H9 (cell line): ENCODE results near the gene ZNF81. TPM values are rescaled to one million over a fixed set of nuclear protein-coding genes. Genes with fewer than 3 reads are reported as not detected.

Experiments
- DNase-seq: peaks from one replicate; pipeline ENCODE4 v3.0.0-alpha.2; 2017
- H2AFZ ChIP-seq: one replicate; pipeline ENCODE4 v1.6.1; 2013; ENCODE audit warnings: mild to moderate bottlenecking, low read length, control low read depth, moderate library complexity
- H2AK5ac ChIP-seq: 2 replicates; pipeline ENCODE4 v1.6.1; 2013; ENCODE audit warnings: low read length, control low read depth, mixed read lengths; ENCODE audit not compliant: insufficient read length
- H2BK120ac ChIP-seq: one replicate; pipeline ENCODE4 v1.6.1; 2013; ENCODE audit warnings: low read depth, mild to moderate bottlenecking, low read length, control low read depth, inconsistent platforms; ENCODE audit not compliant: poor library complexity, severe bottlenecking
- H2BK12ac ChIP-seq: 2 replicates; pipeline ENCODE4 v1.6.1; 2013; ENCODE audit warnings: low read length, control low read depth, mixed read lengths, low read depth; ENCODE audit not compliant: insufficient read length
- H2BK15ac ChIP-seq: 2 replicates; pipeline ENCODE4 v1.6.1; 2013; ENCODE audit warnings: low read depth, low read length, control low read depth
- H2BK20ac ChIP-seq: one replicate; pipeline ENCODE4 v1.6.1; 2013; ENCODE audit warnings: low read depth, mild to moderate bottlenecking, low read length, control low read depth, inconsistent platforms; ENCODE audit not compliant: poor library complexity, severe bottlenecking
- H2BK5ac ChIP-seq: 2 replicates; pipeline ENCODE4 v1.6.1; 2013; ENCODE audit warnings: low read length, control low read depth, mixed read lengths; ENCODE audit not compliant: insufficient read length
- H3K14ac ChIP-seq: 2 replicates; pipeline ENCODE4 v1.6.1; 2013; ENCODE audit warnings: low read length, control low read depth; ENCODE audit not compliant: insufficient read depth
- H3K18ac ChIP-seq: 2 replicates; pipeline ENCODE4 v1.6.1; 2013; ENCODE audit warnings: low read depth, mild to moderate bottlenecking, mixed read lengths, low read length, control low read depth; ENCODE audit not compliant: insufficient read length
- H3K23ac ChIP-seq: 2 replicates; pipeline ENCODE4 v1.6.1; 2013; ENCODE audit warnings: low read length, control low read depth, mixed read lengths, low read depth; ENCODE audit not compliant: insufficient read length
- H3K23me2 ChIP-seq: 2 replicates; pipeline ENCODE4 v1.6.1; 2013; ENCODE audit warnings: low read depth, mild to moderate bottlenecking, mixed read lengths, low read length, control low read depth; ENCODE audit not compliant: insufficient read length, poor library complexity, severe bottlenecking
- H3K27ac ChIP-seq: 2 replicates; pipeline ENCODE4 v1.5.1; 2013; ENCODE audit warnings: low read length, control low read depth, mixed read lengths, low read depth; ENCODE audit not compliant: insufficient read length
- H3K27me3 ChIP-seq: 2 replicates; pipeline ENCODE4 v1.6.1; 2013; ENCODE audit warnings: low read length, control low read depth, inconsistent platforms; ENCODE audit not compliant: insufficient read depth
- H3K4ac ChIP-seq: 2 replicates; pipeline ENCODE4 v1.6.1; 2013; ENCODE audit warnings: low read depth, mild to moderate bottlenecking, control low read depth, inconsistent platforms, low read length, moderate library complexity
- H3K4me1 ChIP-seq: 2 replicates; pipeline ENCODE4 v1.6.1; 2013; ENCODE audit warnings: low read length, control low read depth, inconsistent platforms; ENCODE audit not compliant: insufficient read depth
- H3K4me2 ChIP-seq: 2 replicates; pipeline ENCODE4 v1.6.1; 2013; ENCODE audit warnings: low read length, control low read depth, mixed read lengths; ENCODE audit not compliant: insufficient read length, insufficient read depth
- H3K56ac ChIP-seq: 2 replicates; pipeline ENCODE4 v1.6.1; 2013; ENCODE audit warnings: low read depth, mild to moderate bottlenecking, mixed read lengths, low read length, control low read depth; ENCODE audit not compliant: insufficient read length
- H3K79me1 ChIP-seq: 2 replicates; pipeline ENCODE4 v1.6.1; 2013; ENCODE audit warnings: low read depth, mild to moderate bottlenecking, moderate library complexity, low read length, control low read depth, inconsistent platforms; ENCODE audit not compliant: insufficient read depth, poor library complexity, severe bottlenecking
- H3K79me2 ChIP-seq: 2 replicates; pipeline ENCODE4 v1.6.1; 2013; ENCODE audit warnings: low read length, control low read depth, inconsistent platforms; ENCODE audit not compliant: insufficient read depth
- H3K9ac ChIP-seq: 2 replicates; pipeline ENCODE4 v1.6.1; 2013; ENCODE audit warnings: low read length, control low read depth, mixed read lengths; ENCODE audit not compliant: insufficient read length; ENCODE audit errors: extremely low read depth
- H3K9me3 ChIP-seq: one replicate; pipeline ENCODE4 v1.6.1; 2013; ENCODE audit warnings: low read depth, low read length, inconsistent platforms; ENCODE audit not compliant: control insufficient read depth
- H3T11ph ChIP-seq: one replicate; pipeline ENCODE4 v1.6.1; 2013; ENCODE audit warnings: mild to moderate bottlenecking, low read length, control low read depth, inconsistent platforms
- H4K20me1 ChIP-seq: one replicate; pipeline ENCODE4 v1.6.1; 2013; ENCODE audit not compliant: control insufficient read depth, insufficient read length, insufficient read depth
- H4K5ac ChIP-seq: 2 replicates; pipeline ENCODE4 v1.6.1; 2013; ENCODE audit warnings: low read depth, mild to moderate bottlenecking, mixed read lengths, low read length, control low read depth; ENCODE audit not compliant: insufficient read length
- H4K8ac ChIP-seq: replicated peaks from 2 replicates; pipeline ENCODE4 v1.6.1; 2013; ENCODE audit warnings: low read length, control low read depth, mixed read lengths, low read depth; ENCODE audit not compliant: insufficient read length
- H4K91ac ChIP-seq: 2 replicates; pipeline ENCODE4 v1.6.1; 2013; ENCODE audit warnings: low read depth, mild to moderate bottlenecking, moderate library complexity, mixed read lengths, low read length, control low read depth; ENCODE audit not compliant: insufficient read length
- H3K27ac Mint-ChIP-seq, 3 experiments: 2 replicates in 2 of 3; 3 replicates in 1 of 3; pipeline ENCODE4 v1.8.0; 2020 to 2021; ENCODE audit warnings: mixed read lengths in 3 of 3, mild to moderate bottlenecking in 1 of 3, moderate library complexity in 1 of 3
- H3K27me3 Mint-ChIP-seq: 2 replicates; pipeline ENCODE4 v1.8.0; 2021; ENCODE audit warnings: low read depth, mild to moderate bottlenecking, moderate library complexity, mixed read lengths
- H3K36me3 Mint-ChIP-seq, 3 experiments: 2 replicates in 2 of 3; 3 replicates in 1 of 3; pipeline ENCODE4 v1.8.0; 2020 to 2021; ENCODE audit warnings: low read depth in 3 of 3, mixed read lengths in 3 of 3; ENCODE audit not compliant: insufficient read depth in 1 of 3
- H3K4me1 Mint-ChIP-seq, 2 experiments: 2 replicates each; pipeline ENCODE4 v1.8.0; 2020; ENCODE audit warnings: mixed read lengths in 2 of 2
- H3K4me3 Mint-ChIP-seq, 2 experiments: 2 replicates in 1 of 2; 3 replicates in 1 of 2; pipeline ENCODE4 v1.8.0; 2020 to 2021; ENCODE audit warnings: mild to moderate bottlenecking in 2 of 2, mixed read lengths in 2 of 2, moderate library complexity in 1 of 2
- H3K9me3 Mint-ChIP-seq, 2 experiments: 2 replicates in 1 of 2; 3 replicates in 1 of 2; pipeline ENCODE4 v1.8.0; 2020; ENCODE audit warnings: mild to moderate bottlenecking in 2 of 2, mixed read lengths in 2 of 2, moderate library complexity in 1 of 2
- WGBS: extraction: QIAGEN DNeasy Blood & Tissue Kit; methylation state at CpG from one replicate; pipeline ENCODE4 v1.1.7; 2013; ENCODE audit warnings: missing lambda C conversion rate, low lambda C conversion rate, mixed read lengths; ENCODE audit not compliant: insufficient read length; ENCODE audit errors: extremely low coverage; 5-methylcytosine and 5-hydroxymethylcytosine counted together
- total RNA-seq: library from RNA; stranded (reverse); gene quantifications from 2 replicates; pipeline ENCODE4 v1.2.1, GENCODE V29; 2021
- TF ChIP-seq, protein P1 (sequence below): fragments of 200-600 bp; sonication (generic); conservative IDR thresholded peaks from 3 replicates; pipeline ENCODE4 v1.8.0; 2021; ENCODE audit warnings: antibody characterized with exemption, mild to moderate bottlenecking

ZNF81 gene
- total RNA-seq, 1 experiment from 2014 or later, result 11.0 TPM

DNA sequence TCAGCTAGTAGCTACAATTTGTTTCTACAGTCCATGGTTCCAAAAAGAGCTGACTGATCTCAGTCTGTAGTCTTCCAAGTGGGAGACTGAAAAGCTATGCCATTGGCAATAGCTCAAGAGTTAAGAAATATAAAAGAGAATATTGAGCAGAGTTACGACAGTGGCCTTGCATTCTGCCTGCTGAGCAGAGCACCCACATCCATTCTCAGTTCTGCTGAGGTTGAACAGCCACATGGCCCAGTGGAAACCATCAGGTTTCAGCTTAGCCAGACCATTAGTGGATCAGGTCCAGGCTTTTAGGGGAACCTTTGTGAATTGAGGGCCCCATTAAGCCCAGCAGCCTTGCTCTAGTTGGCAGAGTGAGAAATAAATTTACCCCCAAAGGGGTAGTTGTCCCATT is 28.1 kb downstream of the ZNF81 start:
- no peak overlapping the region for H2AK5ac ChIP-seq
- H2BK12ac ChIP-seq, result no peak overlapping the region
- no peaks in the 10 kb centered on the region for H4K20me1 ChIP-seq
- H3T11ph ChIP-seq, result no peak overlapping the region
- H3K4ac ChIP-seq, result no peak overlapping the region
- H3K18ac ChIP-seq, result no peak overlapping the region
- H4K91ac ChIP-seq, result no peak overlapping the region
- Mint-ChIP-seq H3K36me3 (peaks cover 0 to 18% (median 0%) of the 10 kb centered on the region in 3 experiments; a peak in 4 of 7 replicates), H3K4me1 (no peaks in the 10 kb centered on the region), H3K9me3 (peaks cover 53 to 61% of the 10 kb centered on the region in 2 experiments), H3K27ac (no peak overlapping the region), H3K27me3 (no peaks in the 10 kb centered on the region), H3K4me3 (no peak overlapping the region)
- no peak overlapping the region for H2BK5ac ChIP-seq
- H3K4me2 ChIP-seq, result no peak overlapping the region
- no peak overlapping the region for H4K5ac ChIP-seq
- no peak overlapping the region for H3K56ac ChIP-seq
- TF ChIP-seq, protein P1, sequence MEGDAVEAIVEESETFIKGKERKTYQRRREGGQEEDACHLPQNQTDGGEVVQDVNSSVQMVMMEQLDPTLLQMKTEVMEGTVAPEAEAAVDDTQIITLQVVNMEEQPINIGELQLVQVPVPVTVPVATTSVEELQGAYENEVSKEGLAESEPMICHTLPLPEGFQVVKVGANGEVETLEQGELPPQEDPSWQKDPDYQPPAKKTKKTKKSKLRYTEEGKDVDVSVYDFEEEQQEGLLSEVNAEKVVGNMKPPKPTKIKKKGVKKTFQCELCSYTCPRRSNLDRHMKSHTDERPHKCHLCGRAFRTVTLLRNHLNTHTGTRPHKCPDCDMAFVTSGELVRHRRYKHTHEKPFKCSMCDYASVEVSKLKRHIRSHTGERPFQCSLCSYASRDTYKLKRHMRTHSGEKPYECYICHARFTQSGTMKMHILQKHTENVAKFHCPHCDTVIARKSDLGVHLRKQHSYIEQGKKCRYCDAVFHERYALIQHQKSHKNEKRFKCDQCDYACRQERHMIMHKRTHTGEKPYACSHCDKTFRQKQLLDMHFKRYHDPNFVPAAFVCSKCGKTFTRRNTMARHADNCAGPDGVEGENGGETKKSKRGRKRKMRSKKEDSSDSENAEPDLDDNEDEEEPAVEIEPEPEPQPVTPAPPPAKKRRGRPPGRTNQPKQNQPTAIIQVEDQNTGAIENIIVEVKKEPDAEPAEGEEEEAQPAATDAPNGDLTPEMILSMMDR, result no peak
- no peak for DNase-seq
- H3K23me2 ChIP-seq, result no peaks in the 10 kb centered on the region
- H3K23ac ChIP-seq, result no peak overlapping the region
- H2BK20ac ChIP-seq, result no peak overlapping the region
- peaks cover 69% of the 10 kb centered on the region for H3K9me3 ChIP-seq
- H2BK120ac ChIP-seq, result no peak overlapping the region
- H3K4me1 ChIP-seq, result no peaks in the 10 kb centered on the region
- no peak overlapping the region for H3K9ac ChIP-seq
- H3K79me1 ChIP-seq, result no peaks in the 10 kb centered on the region
- no peak overlapping the region for H2AFZ ChIP-seq
- no peaks in the 10 kb centered on the region for H3K79me2 ChIP-seq
- no peak overlapping the region for H3K14ac ChIP-seq
- no CpG with 5 or more reads among the region's 1 CpG for WGBS
- H4K8ac ChIP-seq, result no peak overlapping the region
- no peaks in the 10 kb centered on the region; the same call in 1 of the 2 replicates for H3K27me3 ChIP-seq
- H2BK15ac ChIP-seq, result no peak overlapping the region
- no peak overlapping the region for H3K27ac ChIP-seq
